Endothelial cell (in vitro differentiated cells): ENCODE results near the gene AIF1. TPM values are rescaled to one million over a fixed set of nuclear protein-coding genes. Genes with fewer than 3 reads are reported as not detected.

Experiments
- DNase-seq: peaks from one replicate; pipeline ENCODE4 v3.0.0; 2021; ENCODE audit warnings: low spot score
- H3K27ac Mint-ChIP-seq: one replicate; pipeline ENCODE4 v1.8.0; 2021; ENCODE audit warnings: mixed read lengths, inconsistent platforms; ENCODE audit not compliant: unreplicated experiment
- H3K27me3 Mint-ChIP-seq: one replicate; pipeline ENCODE4 v1.8.0; 2021; ENCODE audit warnings: mild to moderate bottlenecking, moderate library complexity, mixed read lengths, inconsistent platforms; ENCODE audit not compliant: unreplicated experiment
- H3K36me3 Mint-ChIP-seq: one replicate; pipeline ENCODE4 v1.8.0; 2021; ENCODE audit warnings: mild to moderate bottlenecking, low read depth, mixed read lengths, inconsistent platforms; ENCODE audit not compliant: unreplicated experiment
- H3K4me1 Mint-ChIP-seq: one replicate; pipeline ENCODE4 v1.8.0; 2021; ENCODE audit warnings: mild to moderate bottlenecking, mixed read lengths, inconsistent platforms; ENCODE audit not compliant: unreplicated experiment
- H3K4me3 Mint-ChIP-seq: one replicate; pipeline ENCODE4 v1.8.0; 2021; ENCODE audit warnings: mild to moderate bottlenecking, mixed read lengths, inconsistent platforms; ENCODE audit not compliant: unreplicated experiment
- H3K9me3 Mint-ChIP-seq: one replicate; pipeline ENCODE4 v1.8.0; 2021; ENCODE audit warnings: mixed read lengths, inconsistent platforms; ENCODE audit not compliant: unreplicated experiment
- total RNA-seq: library from RNA; stranded (reverse); fragmentation: NEBNext Ultra II Directional; extraction: Animal tissue kit (Norgen Biotek cat#: 25700); gene quantifications from one replicate; pipeline ENCODE4 v1.2.1, GENCODE V29; 2021; ENCODE audit not compliant: unreplicated experiment
- TF ChIP-seq, protein P1 (sequence below): fragments of 200-600 bp; sonication (generic); IDR thresholded peaks from one replicate; pipeline ENCODE4 v1.5.0; 2021; ENCODE audit warnings: antibody characterized with exemption; ENCODE audit not compliant: unreplicated experiment

Gene AIF1
- total RNA-seq, 1 donor from 2014 or later, result 22.8 TPM

DNA sequence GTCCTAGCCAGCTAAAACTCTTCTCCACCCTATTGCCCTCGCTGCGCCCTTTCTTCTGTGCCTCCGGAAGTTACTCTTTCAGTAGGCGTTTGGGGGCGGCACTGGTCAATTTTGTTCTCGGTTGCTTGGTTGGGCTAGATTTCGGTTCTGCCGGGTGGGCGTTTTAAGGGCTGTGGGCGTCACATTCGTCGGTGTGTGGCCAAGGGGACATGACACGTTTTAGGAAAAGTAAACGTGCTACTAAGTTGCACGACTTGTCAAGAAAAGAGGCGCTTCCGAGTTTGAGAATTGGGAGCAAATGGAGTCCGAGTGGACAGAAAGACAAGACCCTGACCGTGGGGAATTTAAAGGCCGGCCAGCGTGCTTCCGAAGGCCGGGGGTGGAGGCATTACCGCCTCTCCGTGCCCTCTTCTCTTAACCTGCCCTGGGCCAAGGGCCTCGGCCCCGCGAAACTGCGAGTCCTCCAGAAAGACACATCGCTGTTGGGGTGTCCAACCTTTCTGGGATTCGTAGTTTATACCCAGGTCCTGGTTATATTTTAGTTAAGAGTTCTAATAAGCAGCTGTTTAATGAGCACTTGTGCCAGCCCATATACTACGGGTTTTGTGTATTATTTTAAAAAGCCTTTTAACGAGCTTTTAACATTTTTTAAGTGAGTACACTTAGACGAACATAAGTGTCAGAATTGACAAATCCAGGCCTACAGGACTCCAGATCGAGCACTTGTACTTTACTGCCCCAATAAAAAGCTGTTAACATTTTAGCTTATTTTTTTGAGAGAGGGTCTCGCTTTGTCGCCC, 38.1 kb downstream of the AIF1 start:
- Mint-ChIP-seq H3K4me3 (peak overlapping the region; percentile 93), H3K27me3 (peaks cover 6% of the 10 kb centered on the region), H3K36me3 (peaks cover 16% of the 10 kb centered on the region), H3K4me1 (peaks cover 21% of the 10 kb centered on the region), H3K9me3 (no peaks in the 10 kb centered on the region), H3K27ac (peak overlapping the region; percentile 97)
- peak; percentile 16 for DNase-seq
- TF ChIP-seq, protein P1, sequence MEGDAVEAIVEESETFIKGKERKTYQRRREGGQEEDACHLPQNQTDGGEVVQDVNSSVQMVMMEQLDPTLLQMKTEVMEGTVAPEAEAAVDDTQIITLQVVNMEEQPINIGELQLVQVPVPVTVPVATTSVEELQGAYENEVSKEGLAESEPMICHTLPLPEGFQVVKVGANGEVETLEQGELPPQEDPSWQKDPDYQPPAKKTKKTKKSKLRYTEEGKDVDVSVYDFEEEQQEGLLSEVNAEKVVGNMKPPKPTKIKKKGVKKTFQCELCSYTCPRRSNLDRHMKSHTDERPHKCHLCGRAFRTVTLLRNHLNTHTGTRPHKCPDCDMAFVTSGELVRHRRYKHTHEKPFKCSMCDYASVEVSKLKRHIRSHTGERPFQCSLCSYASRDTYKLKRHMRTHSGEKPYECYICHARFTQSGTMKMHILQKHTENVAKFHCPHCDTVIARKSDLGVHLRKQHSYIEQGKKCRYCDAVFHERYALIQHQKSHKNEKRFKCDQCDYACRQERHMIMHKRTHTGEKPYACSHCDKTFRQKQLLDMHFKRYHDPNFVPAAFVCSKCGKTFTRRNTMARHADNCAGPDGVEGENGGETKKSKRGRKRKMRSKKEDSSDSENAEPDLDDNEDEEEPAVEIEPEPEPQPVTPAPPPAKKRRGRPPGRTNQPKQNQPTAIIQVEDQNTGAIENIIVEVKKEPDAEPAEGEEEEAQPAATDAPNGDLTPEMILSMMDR, result no peak

DNA sequence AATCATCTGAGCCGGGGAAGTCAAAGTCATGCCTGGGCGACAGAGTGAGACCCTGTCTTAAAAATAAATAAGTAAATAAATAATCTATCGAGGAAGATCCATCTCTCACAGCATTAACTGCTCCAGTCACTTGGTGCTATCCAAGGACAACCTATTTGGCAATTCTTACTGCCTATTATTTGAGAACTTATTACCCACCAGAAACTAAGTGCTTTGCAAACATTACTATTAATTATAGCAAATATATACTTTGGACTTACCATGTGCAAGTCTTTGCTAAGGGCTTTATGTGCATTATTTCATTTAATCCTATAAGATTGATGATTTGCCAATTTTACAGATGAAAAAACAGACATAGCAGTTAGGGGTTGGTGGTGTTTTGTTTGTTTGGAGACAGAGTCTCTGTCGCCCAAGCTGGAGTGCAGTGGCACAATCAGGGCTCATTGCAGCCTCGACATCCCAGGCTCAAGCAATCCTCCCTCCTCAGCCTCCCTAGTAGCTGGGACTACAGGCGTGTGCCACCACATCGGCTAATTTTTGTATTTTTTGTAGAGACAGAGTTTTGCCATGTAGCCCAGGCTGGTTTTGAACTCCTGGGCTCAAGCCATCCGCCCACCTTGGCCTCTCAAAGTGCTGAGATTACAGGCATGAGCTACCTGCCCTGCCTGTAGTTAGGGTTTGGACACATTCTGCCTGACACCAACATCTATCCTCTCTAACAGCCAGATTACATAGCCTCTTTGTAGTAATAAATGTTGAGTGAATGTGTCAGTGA, 39.7 kb downstream of the AIF1 start:
- Mint-ChIP-seq H3K4me1 (peaks cover 25% of the 10 kb centered on the region), H3K9me3 (no peaks in the 10 kb centered on the region), H3K4me3 (no peak overlapping the region), H3K27me3 (peaks cover 11% of the 10 kb centered on the region), H3K36me3 (peaks cover 7% of the 10 kb centered on the region), H3K27ac (no peak overlapping the region)
- no peak for DNase-seq
- TF ChIP-seq, protein P1, result no peak

DNA sequence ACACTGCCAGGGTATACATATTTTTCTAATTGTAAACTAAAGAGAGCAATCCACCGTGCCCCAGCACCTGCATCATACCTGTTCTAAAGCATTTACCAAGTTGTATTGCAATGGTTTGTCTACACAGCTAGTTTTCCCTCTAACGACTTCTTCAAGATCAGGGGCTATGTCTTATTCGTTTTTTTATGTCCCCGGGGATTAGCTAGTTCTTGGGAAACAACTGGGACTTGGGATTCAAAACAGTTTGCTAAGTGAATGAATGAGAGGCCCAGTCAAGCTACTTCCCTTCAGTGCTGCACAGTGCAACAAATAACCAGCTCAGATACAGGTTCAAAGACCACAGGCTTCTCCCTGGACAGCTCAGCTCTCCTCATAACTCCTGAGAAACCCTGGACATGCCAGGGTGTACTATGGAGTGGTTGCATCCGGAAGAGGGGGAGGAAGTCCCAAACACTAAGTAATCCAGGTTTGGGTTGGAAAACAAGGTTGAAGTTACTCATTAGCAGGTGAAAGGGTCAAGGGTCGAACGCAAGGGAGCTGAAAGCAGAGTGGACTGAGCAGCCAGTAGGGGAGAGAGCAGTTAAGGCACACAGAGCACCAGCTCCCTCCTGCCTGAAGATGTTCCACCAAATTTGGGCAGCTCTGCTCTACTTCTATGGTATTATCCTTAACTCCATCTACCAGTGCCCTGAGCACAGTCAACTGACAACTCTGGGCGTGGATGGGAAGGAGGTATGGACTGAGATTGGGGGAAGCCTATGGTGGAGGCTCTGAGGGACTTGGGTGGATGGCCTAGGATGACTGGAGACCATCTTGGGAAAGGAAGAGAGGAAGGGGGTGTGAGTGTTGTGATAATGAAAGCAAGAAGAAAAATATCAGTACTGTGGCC, 40.6 kb downstream of the AIF1 start, which contains the start of gene APOM:
APOM (plus strand) TSS at position 546 of the 889 bp plus-strand sequence; CDS start at position 619, 73 bp downstream.
- Mint-ChIP-seq H3K27me3 (peaks cover 9% of the 10 kb centered on the region), H3K36me3 (peaks cover 7% of the 10 kb centered on the region), H3K4me3 (no peak within 1 kb of the TSS), H3K27ac (no peak within 1 kb of the TSS), H3K9me3 (no peaks in the 10 kb centered on the region), H3K4me1 (peaks cover 26% of the 10 kb centered on the region)
- no peak for DNase-seq
- TF ChIP-seq, protein P1, result no peak

DNA sequence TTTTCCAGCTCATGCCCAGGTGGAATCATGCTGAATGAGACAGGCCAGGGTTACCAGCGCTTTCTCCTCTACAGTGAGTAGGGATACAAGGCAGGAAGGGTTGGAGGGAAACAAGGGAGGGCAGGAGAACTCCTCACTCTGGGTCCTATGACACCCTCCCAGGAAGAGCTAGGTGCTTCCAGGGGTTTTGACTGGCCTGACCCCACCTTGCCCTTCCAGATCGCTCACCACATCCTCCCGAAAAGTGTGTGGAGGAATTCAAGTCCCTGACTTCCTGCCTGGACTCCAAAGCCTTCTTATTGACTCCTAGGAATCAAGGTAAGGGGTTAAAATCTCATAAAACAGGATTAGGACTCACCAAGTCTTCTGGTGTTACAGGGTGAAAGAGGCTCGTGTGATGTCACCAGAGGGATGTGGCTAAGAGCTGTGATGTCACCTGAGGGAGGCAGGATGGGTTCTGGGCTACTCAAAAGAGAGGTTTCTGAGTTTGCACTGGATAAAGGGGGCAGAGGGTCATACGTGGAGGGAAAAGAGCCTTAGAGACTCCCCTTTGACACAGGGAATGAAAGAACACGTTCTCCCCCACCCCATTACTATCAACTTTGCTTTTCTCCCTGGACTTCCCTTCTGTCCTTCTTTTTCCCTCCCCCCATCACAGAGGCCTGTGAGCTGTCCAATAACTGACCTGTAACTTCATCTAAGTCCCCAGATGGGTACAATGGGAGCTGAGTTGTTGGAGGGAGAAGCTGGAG, 42.5 kb downstream of the AIF1 start:
- peaks cover 17% of the 10 kb centered on the region for H3K4me1 Mint-ChIP-seq
- peaks cover 7% of the 10 kb centered on the region for H3K27me3 Mint-ChIP-seq
- no peak for DNase-seq
- H3K4me3 Mint-ChIP-seq, result peak overlapping the region; percentile 62
- TF ChIP-seq, protein P1, result no peak
- H3K9me3 Mint-ChIP-seq, result no peaks in the 10 kb centered on the region
- peak overlapping the region; percentile 48 for H3K27ac Mint-ChIP-seq
- peaks cover 7% of the 10 kb centered on the region for H3K36me3 Mint-ChIP-seq
